HG03095 (cell line): Measurements from ENCODE around the gene CPAMD8.
"Not testable (repeated sequence)": the region's sequence is repeated elsewhere in the genome, so short reads cannot be mapped to it uniquely, and the experiment has no call there.

Experiments
- ATAC-seq: cut with Tn5 transposase; IDR thresholded peaks from one replicate; pipeline ENCODE4 v1.9.1; 2021; ENCODE audit warnings: moderate library complexity; ENCODE audit not compliant: unreplicated experiment

CPAMD8 gene

GRCh38 chr19:16877581-16877980, 149.0 kb downstream of the CPAMD8 start:
- no peak for ATAC-seq

- ATAC-seq, result no peak
These were observed 149.7 kb downstream of the CPAMD8 start for GRCh38 chr19:16876904-16877361.

- ATAC-seq, result no peak
These were observed 150.7 kb downstream of the CPAMD8 start for GRCh38 chr19:16875584-16876555.

GRCh38 chr19:16874978-16875299, 151.7 kb downstream of the CPAMD8 start:
- ATAC-seq, result not testable (repeated sequence)

- no peak for ATAC-seq
These were observed 152.2 kb downstream of the CPAMD8 start for GRCh38 chr19:16874250-16874977.

- no peak for ATAC-seq
These were observed 153.0 kb downstream of the CPAMD8 start for GRCh38 chr19:16873594-16873993.

GRCh38 chr19:16872728-16873127, 153.9 kb downstream of the CPAMD8 start:
- ATAC-seq, result no peak

- ATAC-seq, result no peak
These were observed 154.7 kb downstream of the CPAMD8 start for GRCh38 chr19:16871871-16872270.

GRCh38 chr19:16869331-16869972, 157.2 kb downstream of the CPAMD8 start:
- no peak for ATAC-seq

- no peak for ATAC-seq
These were observed 158.0 kb downstream of the CPAMD8 start for GRCh38 chr19:16868423-16869130.

- no peak for ATAC-seq
These were observed 159.4 kb downstream of the CPAMD8 start for GRCh38 chr19:16867211-16867610.

- no peak for ATAC-seq
These were observed 163.7 kb downstream of the CPAMD8 start for GRCh38 chr19:16862826-16863415.

GRCh38 chr19:16861834-16862233, 164.8 kb downstream of the CPAMD8 start:
- ATAC-seq, result no peak

GRCh38 chr19:16861011-16861410, 165.6 kb downstream of the CPAMD8 start:
- ATAC-seq, result no peak

GRCh38 chr19:16860118-16860517, 166.5 kb downstream of the CPAMD8 start:
- no peak for ATAC-seq

GRCh38 chr19:16859626-16860025, 167.0 kb downstream of the CPAMD8 start:
- ATAC-seq, result no peak

GRCh38 chr19:16856091-16856490, 170.5 kb downstream of the CPAMD8 start:
- no peak for ATAC-seq

- no peak for ATAC-seq
These were observed 173.5 kb downstream of the CPAMD8 start for GRCh38 chr19:16853066-16853465.

GRCh38 chr19:16851031-16851712, 175.4 kb downstream of the CPAMD8 start:
- ATAC-seq, result no peak

- no peak for ATAC-seq
These were observed 176.5 kb downstream of the CPAMD8 start for GRCh38 chr19:16850133-16850532.
